HFF-Myc (cell line): ENCODE results near the gene C6orf89.

Experiments used
- DNase-seq: peaks from one replicate; pipeline ENCODE4 v3.0.0-alpha.2; 2011; ENCODE audit warnings: low read depth; ENCODE audit errors: extremely low read depth
- H3K4me3 ChIP-seq: replicated peaks from 2 replicates; pipeline ENCODE4 v1.5.1; 2011; ENCODE audit warnings: low read depth, mild to moderate bottlenecking, control low read depth, low read length
- TF ChIP-seq, protein P1 (sequence below): IDR thresholded peaks from 2 replicates; pipeline ENCODE4 v1.5.1; 2012; ENCODE audit warnings: mild to moderate bottlenecking, low read depth, low read length, control low read depth; ENCODE audit errors: missing control alignments

The C6orf89 gene

DNA sequence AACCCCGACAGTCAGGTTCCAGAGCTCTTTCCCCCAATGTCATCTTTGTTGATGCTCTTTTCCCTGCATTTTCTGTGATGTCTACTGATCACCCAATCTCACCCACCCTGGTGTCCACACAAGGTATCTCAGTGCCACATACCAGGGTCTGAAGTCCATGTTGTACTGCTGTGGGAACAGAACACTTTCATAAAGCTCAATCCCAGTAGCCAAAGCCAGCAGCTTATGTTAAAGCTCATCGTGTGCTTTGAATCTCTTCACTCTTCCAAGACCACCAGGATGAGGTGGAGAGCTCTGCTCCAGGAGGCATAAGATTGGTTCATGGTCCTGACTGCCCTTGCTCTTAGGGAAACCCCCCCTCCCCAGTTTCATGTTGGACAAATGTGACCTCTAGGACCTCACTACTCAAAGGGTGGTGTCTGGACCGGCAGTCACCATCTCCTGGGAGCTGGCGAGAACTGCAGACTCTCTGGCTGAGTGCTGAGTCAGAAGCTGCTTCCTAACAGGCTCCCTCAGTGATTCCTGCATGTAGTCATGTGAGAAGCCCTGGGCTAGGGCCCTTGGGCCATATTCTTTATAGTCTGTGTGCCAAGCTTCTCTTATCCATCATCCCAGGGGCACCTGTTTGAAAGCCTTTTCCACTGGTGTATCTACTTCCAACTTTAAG is 33.1 kb upstream of the C6orf89 start:
- DNase-seq: peak; percentile 58
- TF ChIP-seq, protein P1, sequence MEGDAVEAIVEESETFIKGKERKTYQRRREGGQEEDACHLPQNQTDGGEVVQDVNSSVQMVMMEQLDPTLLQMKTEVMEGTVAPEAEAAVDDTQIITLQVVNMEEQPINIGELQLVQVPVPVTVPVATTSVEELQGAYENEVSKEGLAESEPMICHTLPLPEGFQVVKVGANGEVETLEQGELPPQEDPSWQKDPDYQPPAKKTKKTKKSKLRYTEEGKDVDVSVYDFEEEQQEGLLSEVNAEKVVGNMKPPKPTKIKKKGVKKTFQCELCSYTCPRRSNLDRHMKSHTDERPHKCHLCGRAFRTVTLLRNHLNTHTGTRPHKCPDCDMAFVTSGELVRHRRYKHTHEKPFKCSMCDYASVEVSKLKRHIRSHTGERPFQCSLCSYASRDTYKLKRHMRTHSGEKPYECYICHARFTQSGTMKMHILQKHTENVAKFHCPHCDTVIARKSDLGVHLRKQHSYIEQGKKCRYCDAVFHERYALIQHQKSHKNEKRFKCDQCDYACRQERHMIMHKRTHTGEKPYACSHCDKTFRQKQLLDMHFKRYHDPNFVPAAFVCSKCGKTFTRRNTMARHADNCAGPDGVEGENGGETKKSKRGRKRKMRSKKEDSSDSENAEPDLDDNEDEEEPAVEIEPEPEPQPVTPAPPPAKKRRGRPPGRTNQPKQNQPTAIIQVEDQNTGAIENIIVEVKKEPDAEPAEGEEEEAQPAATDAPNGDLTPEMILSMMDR: no peak
- no peak overlapping the region for H3K4me3 ChIP-seq

DNA sequence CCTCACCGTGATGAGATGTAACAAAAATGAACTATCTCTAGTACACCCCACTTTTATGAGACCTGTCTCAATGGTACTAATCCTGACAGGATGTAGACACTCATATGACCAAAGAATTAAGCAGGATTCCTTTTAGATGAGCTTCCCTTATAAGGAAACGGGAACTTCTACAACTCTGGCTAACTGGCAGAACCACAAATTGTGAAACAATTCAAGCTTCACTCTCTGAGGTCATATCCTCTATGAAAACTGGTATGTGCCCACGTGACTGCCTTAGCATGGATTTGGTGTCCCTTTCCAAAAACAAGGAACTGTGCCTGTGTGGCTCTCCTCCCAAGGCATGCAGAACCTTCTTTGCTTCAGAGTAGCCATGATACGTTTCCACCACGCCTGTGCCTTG is 32.4 kb upstream of the C6orf89 start:
- TF ChIP-seq, protein P1: no peak
- peak; percentile 64 for DNase-seq
- no peak overlapping the region for H3K4me3 ChIP-seq

DNA sequence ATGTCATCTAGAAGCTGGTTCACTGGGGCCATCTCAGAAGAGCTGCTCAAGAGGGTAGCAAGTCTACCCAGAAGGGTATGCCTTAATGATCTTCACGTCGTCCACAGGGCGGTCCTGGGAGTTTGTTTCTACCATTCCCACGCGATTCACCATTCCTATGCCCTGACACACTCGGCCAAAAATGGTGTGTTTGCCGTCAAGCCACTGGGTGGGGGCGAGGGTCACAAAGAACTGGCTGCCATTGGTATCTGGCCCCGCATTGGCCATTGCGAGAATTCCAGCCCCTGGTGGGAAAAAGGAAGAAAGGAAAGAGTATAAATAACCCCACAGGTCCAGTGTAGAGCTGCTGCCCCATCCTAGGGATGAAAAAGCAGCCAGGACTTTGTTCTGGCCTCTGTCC is 30.0 kb upstream of the C6orf89 start:
- TF ChIP-seq, protein P1: no peak

DNA sequence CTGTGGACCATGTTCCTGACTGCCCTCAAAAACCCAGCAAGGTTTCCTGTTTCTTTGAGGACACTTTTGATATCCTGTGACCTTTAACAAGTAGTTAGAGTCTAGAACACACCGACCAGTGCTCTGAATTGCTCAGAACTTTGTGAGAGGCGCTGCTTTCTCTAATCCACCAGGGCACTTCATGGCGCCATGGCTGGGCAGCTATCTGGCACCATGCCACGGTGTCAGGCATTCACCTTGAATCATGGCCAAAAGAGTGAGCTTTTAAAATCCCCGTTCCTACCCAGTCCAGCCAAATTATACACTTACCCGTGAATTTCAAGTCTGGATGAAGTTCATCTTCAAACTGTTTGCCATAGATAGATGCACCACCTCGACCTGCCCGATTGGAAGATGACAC is 29.5 kb upstream of the C6orf89 start:
- H3K4me3 ChIP-seq: no peak overlapping the region
- TF ChIP-seq, protein P1: no peak
- no peak for DNase-seq

More for the DNA sequence above, 30.0 kb upstream of the C6orf89 start:
- H3K4me3 ChIP-seq: no peak overlapping the region
- no peak for DNase-seq

DNA sequence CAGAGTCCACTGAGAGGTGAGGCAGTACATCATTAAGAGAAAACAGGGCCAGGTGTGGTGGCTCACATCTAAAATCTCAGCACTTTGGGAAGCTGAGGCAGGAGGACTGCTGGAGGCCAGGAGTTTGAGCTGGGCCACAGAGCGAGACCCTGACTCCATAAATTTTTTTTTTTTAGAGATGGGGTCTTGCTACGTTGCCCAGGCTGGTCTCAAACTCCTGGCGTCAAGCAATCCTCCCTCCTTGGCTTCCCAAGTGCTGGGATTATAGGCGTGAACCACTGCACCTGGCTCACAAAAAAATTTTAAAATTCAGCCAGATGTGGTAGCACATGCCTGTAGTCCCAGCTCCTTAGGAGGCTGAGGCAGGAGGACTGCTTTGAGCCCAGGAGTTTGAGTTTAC is 28.4 kb upstream of the C6orf89 start:
- DNase-seq: no peak
- H3K4me3 ChIP-seq: no peak overlapping the region
- TF ChIP-seq, protein P1: no peak

DNA sequence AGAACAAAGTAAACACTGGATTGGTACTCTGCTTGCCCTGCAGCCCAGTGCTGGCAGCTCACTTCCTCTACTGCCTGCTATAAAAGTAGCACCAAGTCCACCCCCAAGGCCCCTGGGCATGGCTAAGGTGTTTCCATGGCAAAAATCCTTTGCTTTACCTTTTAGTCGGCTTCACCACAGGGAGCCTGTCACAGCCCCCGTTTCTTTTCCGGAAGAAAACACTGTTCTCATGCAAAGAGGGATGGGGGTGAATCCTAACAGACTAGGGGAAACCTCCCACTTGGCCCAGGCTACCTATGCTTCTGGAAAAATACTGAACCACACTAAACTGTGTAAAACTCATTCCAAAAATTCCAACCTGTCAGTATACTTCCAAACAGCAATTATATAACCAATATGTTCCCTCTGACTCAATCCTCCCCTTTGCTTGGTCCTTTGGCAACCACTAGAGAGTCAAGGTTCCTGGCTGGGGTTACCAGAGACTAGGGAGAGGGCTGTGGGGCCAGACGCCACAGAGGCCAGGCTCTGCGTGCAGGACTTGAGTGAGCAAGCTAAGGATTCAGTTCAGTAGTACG is 27.3 kb upstream of the C6orf89 start:
- H3K4me3 ChIP-seq: no peak overlapping the region
- TF ChIP-seq, protein P1: no peak
- no peak for DNase-seq

DNA sequence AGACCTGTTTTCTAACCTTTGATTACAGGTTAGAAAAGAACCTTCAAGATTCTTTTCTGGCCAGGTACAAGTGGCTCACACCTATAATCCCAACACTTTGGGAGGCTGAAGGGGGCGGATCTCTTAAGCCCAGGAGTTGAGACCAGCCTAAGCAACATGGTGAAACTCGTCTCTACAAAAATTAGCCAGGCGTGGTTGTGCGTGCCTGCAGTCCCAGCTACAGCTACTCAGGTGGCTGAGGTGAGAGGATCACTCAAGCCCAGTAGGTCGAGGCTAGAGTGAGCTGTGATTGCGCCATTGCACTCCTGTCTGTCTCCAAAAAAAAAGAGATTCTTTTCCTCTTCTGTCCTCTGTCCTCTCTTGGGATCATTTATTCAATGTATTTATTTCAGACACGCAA is 25.6 kb upstream of the C6orf89 start:
- H3K4me3 ChIP-seq: no peak overlapping the region
- TF ChIP-seq, protein P1: no peak

More for the DNA sequence above, 25.6 kb upstream of the C6orf89 start:
- no peak for DNase-seq
